NB4 (cell line): Measurements from ENCODE around the gene ELP2.
"Not testable (repeated sequence)": the region's sequence is repeated elsewhere in the genome, so short reads cannot be mapped to it uniquely, and the experiment has no call there.

Experiments
- DNase-seq: peaks from one replicate; pipeline ENCODE4 v3.0.0; 2010; ENCODE audit warnings: low read depth
- H3K4me3 ChIP-seq: one replicate; pipeline ENCODE4 v1.5.1; 2011; ENCODE audit warnings: mild to moderate bottlenecking, low read depth, low read length, moderate library complexity
- CTCF ChIP-seq: IDR thresholded peaks from one replicate; pipeline ENCODE4 v1.5.1; 2012; ENCODE audit warnings: low read depth, low read length
- MAX ChIP-seq: IDR thresholded peaks from 2 replicates; pipeline ENCODE4 v1.6.1; 2011; ENCODE audit warnings: low read depth, low read length
- MYC ChIP-seq: IDR thresholded peaks from 2 replicates; pipeline ENCODE4 v1.6.1; 2011; ENCODE audit warnings: low read depth, low read length
- POLR2A ChIP-seq: IDR thresholded peaks from 2 replicates; pipeline ENCODE4 v1.6.1; 2011; ENCODE audit warnings: mild to moderate bottlenecking; ENCODE audit not compliant: insufficient read length; ENCODE audit errors: extremely low read depth

ELP2 gene

GRCh38 chr18:36114738-36115137 is 15.0 kb upstream of the ELP2 start:
- TF ChIP-seq POLR2A (no peak), MAX (no peak), MYC (no peak), CTCF (no peak)
- no peak for DNase-seq
- H3K4me3 ChIP-seq = no peak overlapping the region

GRCh38 chr18:36116771-36117170 is 12.9 kb upstream of the ELP2 start:
- H3K4me3 ChIP-seq, DNase-seq: not testable (repeated sequence)

GRCh38 chr18:36120297-36120696 is 9.4 kb upstream of the ELP2 start:
- H3K4me3 ChIP-seq = no peak overlapping the region
- no peak for TF ChIP-seq MYC
- no peak for TF ChIP-seq CTCF
- TF ChIP-seq POLR2A = no peak
- TF ChIP-seq MAX = no peak
- DNase-seq = no peak

GRCh38 chr18:36124841-36125240 is 4.9 kb upstream of the ELP2 start:
- TF ChIP-seq MAX (no peak), POLR2A (no peak), MYC (no peak)
- DNase-seq = no peak
- no peak overlapping the region for H3K4me3 ChIP-seq

GRCh38 chr18:36126668-36127067 is 3.0 kb upstream of the ELP2 start:
- TF ChIP-seq CTCF (no peak), MAX (no peak), POLR2A (no peak), MYC (no peak)
- DNase-seq = no peak
- H3K4me3 ChIP-seq = no peak overlapping the region

GRCh38 chr18:36127836-36128529 is 1.7 kb upstream of the ELP2 start:
- DNase-seq = peak; percentile 24
- no peak for TF ChIP-seq MYC
- no peak for TF ChIP-seq POLR2A
- TF ChIP-seq MAX = no peak
- no peak for TF ChIP-seq CTCF
- peak overlapping the region; percentile 86 for H3K4me3 ChIP-seq

GRCh38 chr18:36128530-36128870 is 1.2 kb upstream of the ELP2 start:
- H3K4me3 ChIP-seq = peak overlapping the region; percentile 86
- DNase-seq = no peak
- TF ChIP-seq POLR2A (no peak), CTCF (no peak), MAX (no peak), MYC (no peak)
